CD4-positive, alpha-beta T cell (primary cell): ENCODE results near the gene SKIC8. TPM values are rescaled to one million over a fixed set of nuclear protein-coding genes. Genes with fewer than 3 reads are reported as not detected.

Experiments used
- ATAC-seq: fragments of 200-7000 bp; cut with Tn5 transposase; one replicate; pipeline ENCODE4 v1.10.0; 2022; ENCODE audit warnings: mild to moderate bottlenecking; ENCODE audit not compliant: poor library complexity
- CTCF ChIA-PET: fragments of 350-600 bp; sonication (Branson Sonifier 250); formaldehyde crosslinking; loops from one replicate; lab custom pipeline; 2021; ENCODE audit warnings: antibody characterized with exemption, inconsistent platforms; lab: Charles Lee
- POLR2A ChIA-PET: fragments of 350-600 bp; sonication (Branson Sonifier 250); formaldehyde crosslinking; loops from one replicate; lab custom pipeline; 2021; ENCODE audit warnings: antibody characterized with exemption, inconsistent platforms; lab: Charles Lee
- DNase-seq, 14 experiments: peaks; one replicate each; pipeline ENCODE4 v3.0.0-alpha.2; 2013 to 2020; ENCODE audit warnings: mixed read lengths in 2 of 14
- H3K27ac ChIP-seq, 2 donors: one replicate each; pipeline versions ENCODE4 v1.5.1 to v1.7.0; 2013; ENCODE audit warnings: low read length in 2 of 2, low read depth in 1 of 2, mild to moderate bottlenecking in 1 of 2
- H3K27me3 ChIP-seq, 2 experiments: 1 replicate in 1 of 2; 2 replicates in 1 of 2; pipeline versions ENCODE4 v1.6.1 to v1.7.0; 2013; ENCODE audit warnings: low read length in 2 of 2, control low read depth in 1 of 2, mild to moderate bottlenecking in 1 of 2, moderate library complexity in 1 of 2; ENCODE audit not compliant: insufficient read depth in 2 of 2, control insufficient read depth in 1 of 2
- H3K36me3 ChIP-seq: one replicate; pipeline ENCODE4 v1.6.1; 2013; ENCODE audit warnings: low read length, control low read depth; ENCODE audit not compliant: insufficient read depth
- H3K4me1 ChIP-seq: one replicate; pipeline ENCODE4 v1.6.1; 2013; ENCODE audit warnings: low read length, control low read depth; ENCODE audit not compliant: insufficient read depth
- H3K4me3 ChIP-seq: one replicate; pipeline ENCODE4 v1.5.1; 2013; ENCODE audit warnings: mild to moderate bottlenecking, low read length, moderate library complexity
- H3K9me3 ChIP-seq, 2 experiments: 1 replicate in 1 of 2; 2 replicates in 1 of 2; pipeline versions ENCODE4 v1.6.1 to v1.7.0; 2013; ENCODE audit warnings: low read length in 2 of 2, mild to moderate bottlenecking in 2 of 2, control low read depth in 1 of 2, moderate library complexity in 1 of 2; ENCODE audit not compliant: control insufficient read depth in 1 of 2, insufficient read depth in 1 of 2
- H3K27ac Mint-ChIP-seq: one replicate; pipeline ENCODE4 v1.8.0; 2020; ENCODE audit warnings: mixed read lengths
- H3K27me3 Mint-ChIP-seq: one replicate; pipeline ENCODE4 v1.8.0; 2021; ENCODE audit warnings: mixed read lengths
- H3K36me3 Mint-ChIP-seq: one replicate; pipeline ENCODE4 v1.8.0; 2021; ENCODE audit warnings: low read depth, mixed read lengths
- H3K4me1 Mint-ChIP-seq: one replicate; pipeline ENCODE4 v1.8.0; 2021; ENCODE audit warnings: low read depth, mixed read lengths
- H3K4me3 Mint-ChIP-seq: one replicate; pipeline ENCODE4 v1.8.0; 2020; ENCODE audit warnings: mild to moderate bottlenecking, mixed read lengths
- H3K9me3 Mint-ChIP-seq: one replicate; pipeline ENCODE4 v1.8.0; 2020; ENCODE audit warnings: mixed read lengths
- intact Hi-C, 2 experiments: fragments of 100-400 bp; cut with DNase I in 1 of 2; cut with micrococcal nuclease in 1 of 2; formaldehyde crosslinking; loops; one replicate each; pipeline versions ENCODE4 v1.15.1 to v1.9.0; 2023 to 2025; cut with DNase I, micrococcal nuclease
- total RNA-seq, 174 experiments: library from RNA in 2 of 174; stranded (reverse) in 2 of 174; gene quantifications; one replicate each; pipeline ENCODE4 v1.2.3 and lab custom pipeline; 2021 to 2026
- TF ChIP-seq, protein P1 (sequence below): fragments of 200-600 bp; IDR thresholded peaks from one replicate; pipeline ENCODE4 v1.8.0; 2022; ENCODE audit warnings: antibody characterized with exemption, mild to moderate bottlenecking

SKIC8 gene
- total RNA-seq, 2 experiments from 2014 or later = 13.3 to 16.7 TPM

DNA sequence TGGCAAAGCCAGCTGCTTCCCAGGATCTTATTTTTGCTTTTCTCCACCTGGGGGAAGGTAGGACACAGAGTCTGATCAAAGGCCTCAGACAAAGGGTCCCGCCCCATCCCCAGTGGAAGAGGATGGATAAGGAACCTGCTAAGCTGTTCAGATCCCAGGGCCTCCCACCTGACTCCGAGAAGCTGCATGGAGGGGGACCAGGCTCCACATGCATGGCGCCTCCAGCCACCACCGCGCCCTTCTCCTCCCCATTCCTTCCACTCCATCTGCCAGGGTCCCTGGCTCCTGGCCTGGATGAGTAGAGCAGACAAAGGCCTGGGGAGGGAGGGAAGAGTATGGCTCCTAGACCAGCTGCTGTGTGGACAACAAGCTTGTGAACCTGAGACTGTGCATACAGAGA lies 20.8 kb upstream of the SKIC8 start:
- H3K27ac Mint-ChIP-seq = no peak overlapping the region
- no peaks in the 10 kb centered on the region for H3K9me3 Mint-ChIP-seq
- ATAC-seq (no peak), DNase-seq (no peak)
- H3K4me3 Mint-ChIP-seq = no peak overlapping the region
- ChIA-PET POLR2A (no interaction called here), CTCF (no interaction called here)
- no peaks in the 10 kb centered on the region for H3K27me3 ChIP-seq
- no peak overlapping the region for H3K4me3 ChIP-seq
- no peaks in the 10 kb centered on the region for H3K9me3 ChIP-seq
- H3K36me3 Mint-ChIP-seq = no peaks in the 10 kb centered on the region
- intact Hi-C loops = no loop called here
- H3K27me3 Mint-ChIP-seq = no peaks in the 10 kb centered on the region
- TF ChIP-seq, protein P1, sequence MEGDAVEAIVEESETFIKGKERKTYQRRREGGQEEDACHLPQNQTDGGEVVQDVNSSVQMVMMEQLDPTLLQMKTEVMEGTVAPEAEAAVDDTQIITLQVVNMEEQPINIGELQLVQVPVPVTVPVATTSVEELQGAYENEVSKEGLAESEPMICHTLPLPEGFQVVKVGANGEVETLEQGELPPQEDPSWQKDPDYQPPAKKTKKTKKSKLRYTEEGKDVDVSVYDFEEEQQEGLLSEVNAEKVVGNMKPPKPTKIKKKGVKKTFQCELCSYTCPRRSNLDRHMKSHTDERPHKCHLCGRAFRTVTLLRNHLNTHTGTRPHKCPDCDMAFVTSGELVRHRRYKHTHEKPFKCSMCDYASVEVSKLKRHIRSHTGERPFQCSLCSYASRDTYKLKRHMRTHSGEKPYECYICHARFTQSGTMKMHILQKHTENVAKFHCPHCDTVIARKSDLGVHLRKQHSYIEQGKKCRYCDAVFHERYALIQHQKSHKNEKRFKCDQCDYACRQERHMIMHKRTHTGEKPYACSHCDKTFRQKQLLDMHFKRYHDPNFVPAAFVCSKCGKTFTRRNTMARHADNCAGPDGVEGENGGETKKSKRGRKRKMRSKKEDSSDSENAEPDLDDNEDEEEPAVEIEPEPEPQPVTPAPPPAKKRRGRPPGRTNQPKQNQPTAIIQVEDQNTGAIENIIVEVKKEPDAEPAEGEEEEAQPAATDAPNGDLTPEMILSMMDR = no peak
- H3K36me3 ChIP-seq = no peaks in the 10 kb centered on the region
- H3K4me1 Mint-ChIP-seq = no peaks in the 10 kb centered on the region
- no peaks in the 10 kb centered on the region for H3K4me1 ChIP-seq
- H3K27ac ChIP-seq = no peak overlapping the region

DNA sequence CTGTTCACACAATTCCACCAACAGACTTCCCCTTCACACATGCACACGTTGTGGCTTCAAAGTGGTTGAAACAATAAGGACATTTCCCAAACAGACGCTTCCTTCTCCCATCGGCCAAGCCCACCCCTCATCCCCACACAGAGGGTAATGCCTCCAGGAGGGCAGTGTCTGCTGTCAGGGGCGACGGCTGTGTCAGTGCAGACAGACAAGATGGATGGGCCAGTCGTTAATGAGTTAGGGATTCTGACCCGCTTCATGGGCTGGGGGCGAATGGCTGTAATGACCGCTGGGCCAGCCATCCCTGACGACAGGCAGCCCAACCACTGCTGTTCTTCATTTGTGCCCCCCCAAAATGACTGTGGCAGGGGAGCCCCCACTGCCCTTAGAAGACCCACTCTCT lies 20.2 kb upstream of the SKIC8 start:
- TF ChIP-seq, protein P1 = no peak
- intact Hi-C loops = no loop called here
- CTCF ChIA-PET = no interaction called here

DNA sequence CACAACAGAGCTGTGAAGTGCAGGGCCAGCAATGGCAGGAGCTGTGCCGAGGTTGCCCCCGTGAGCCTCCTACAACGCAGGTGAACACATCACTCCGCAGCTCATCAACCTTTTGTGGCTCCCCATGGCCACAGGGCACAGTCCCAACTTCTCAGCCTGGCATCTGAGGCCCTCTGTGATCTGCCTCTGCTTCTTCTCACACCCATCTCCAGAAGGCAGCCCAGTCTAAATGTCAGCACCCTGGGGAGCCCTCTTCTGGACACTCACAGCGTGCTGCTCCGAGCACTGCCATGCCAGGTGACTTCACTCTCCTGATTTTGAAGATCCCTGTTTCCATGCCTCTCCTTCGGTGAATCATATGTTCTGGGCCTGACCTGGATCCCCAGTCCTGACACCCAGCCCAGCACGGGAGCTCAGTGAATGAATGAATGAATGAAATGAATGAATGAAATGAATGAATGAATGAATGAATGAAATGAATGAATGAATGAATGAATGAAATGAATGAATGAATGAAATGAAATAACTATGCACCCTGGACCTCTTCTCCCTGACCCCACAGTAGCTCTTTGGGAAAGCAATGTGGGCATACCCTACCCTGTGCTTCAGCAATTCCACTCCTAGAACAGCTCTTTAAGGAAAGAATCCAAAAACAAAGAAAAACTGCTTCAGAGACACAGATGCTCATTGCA lies 17.9 kb upstream of the SKIC8 start:
- H3K4me1 Mint-ChIP-seq = no peaks in the 10 kb centered on the region
- no peak overlapping the region for H3K27ac Mint-ChIP-seq
- H3K4me3 Mint-ChIP-seq = no peak overlapping the region
- Histone ChIP-seq H3K27ac (no peak overlapping the region), H3K36me3 (no peaks in the 10 kb centered on the region), H3K4me3 (no peak overlapping the region), H3K27me3 (no peaks in the 10 kb centered on the region), H3K9me3 (no peaks in the 10 kb centered on the region), H3K4me1 (no peaks in the 10 kb centered on the region)
- H3K9me3 Mint-ChIP-seq = no peaks in the 10 kb centered on the region
- DNase-seq (no peak), ATAC-seq (no peak)
- intact Hi-C loops = no loop called here
- ChIA-PET POLR2A (interaction anchor here (1.0 kb wide), 1 partner anchor 18 kb away, joined by 3 read pairs; the partner anchor contains the start of gene SKIC8), CTCF (no interaction called here)
- H3K27me3 Mint-ChIP-seq = no peaks in the 10 kb centered on the region
- H3K36me3 Mint-ChIP-seq = no peaks in the 10 kb centered on the region
- TF ChIP-seq, protein P1 = no peak

More for the DNA sequence above, 20.2 kb upstream of the SKIC8 start:
- Histone ChIP-seq H3K27ac (no peak overlapping the region), H3K36me3 (no peaks in the 10 kb centered on the region), H3K4me1 (no peaks in the 10 kb centered on the region), H3K9me3 (no peaks in the 10 kb centered on the region), H3K4me3 (no peak overlapping the region), H3K27me3 (no peaks in the 10 kb centered on the region)
- no peaks in the 10 kb centered on the region for H3K9me3 Mint-ChIP-seq
- DNase-seq (no peak), ATAC-seq (no peak)
- no peak overlapping the region for H3K27ac Mint-ChIP-seq
- no peaks in the 10 kb centered on the region for H3K4me1 Mint-ChIP-seq
- H3K27me3 Mint-ChIP-seq = no peaks in the 10 kb centered on the region
- POLR2A ChIA-PET = no interaction called here
- H3K4me3 Mint-ChIP-seq = no peak overlapping the region
- H3K36me3 Mint-ChIP-seq = no peaks in the 10 kb centered on the region
